ENCODE measurements around the gene SPCS2. TPM values are rescaled to one million over a fixed set of nuclear protein-coding genes. Genes with fewer than 3 reads are reported as not detected.

The SPCS2 gene
- polyA plus RNA-seq, 1 donor (not counting 4 experiments of a cell fraction or from before 2014, with no cell fraction given), result 207 TPM

DNA sequence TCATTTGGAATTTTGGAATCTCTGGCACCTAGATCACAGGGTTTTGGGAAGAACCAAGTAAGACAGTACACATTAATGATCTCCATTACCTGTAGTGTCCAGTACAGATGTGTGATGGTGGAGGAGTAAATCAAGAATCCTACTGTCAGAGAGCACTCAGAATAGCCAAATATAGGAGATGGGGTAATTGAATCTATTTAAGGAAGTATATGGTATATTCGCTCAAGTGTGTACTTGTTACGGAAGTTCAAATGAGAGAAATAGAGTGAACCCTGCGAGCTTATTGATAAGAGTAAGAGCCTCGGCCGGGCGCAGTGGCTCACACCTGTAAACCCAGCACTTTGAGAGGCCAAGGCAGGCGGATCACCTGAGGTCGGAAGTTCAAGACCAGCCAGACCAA lies 2.2 kb downstream of the SPCS2 start:
- peak overlapping the region; percentile 90 for H3K4me2 ChIP-seq (ENCODE audit: control insufficient read depth, extremely low read depth, insufficient read depth, low read depth, low read length)
- no peak overlapping the region for H3K9ac ChIP-seq (ENCODE audit: control insufficient read depth, extremely low read depth, insufficient read depth, low read length)
- FAIRE-seq, result no peak
- H3K9me3 ChIP-seq (ENCODE audit: control insufficient read depth, low read depth, low read length), result no peaks in the 10 kb centered on the region
- H2AFZ ChIP-seq (ENCODE audit: control insufficient read depth, low read length), result no peak overlapping the region
- no peak overlapping the region for H3K27ac ChIP-seq (ENCODE audit: control insufficient read depth, insufficient read depth, low read length)
- H3K36me3 ChIP-seq (ENCODE audit: control insufficient read depth in 2 of 2, extremely low read depth in 1 of 2, insufficient read depth in 2 of 2, low read length in 2 of 2), result peaks cover 1 to 20% of the 10 kb centered on the region in 2 experiments
- TF ChIP-seq EZH2 (IDR thresholded peaks at IDR 0.05; ENCODE audit: low read length), result no peak
- TF ChIP-seq, protein P1, sequence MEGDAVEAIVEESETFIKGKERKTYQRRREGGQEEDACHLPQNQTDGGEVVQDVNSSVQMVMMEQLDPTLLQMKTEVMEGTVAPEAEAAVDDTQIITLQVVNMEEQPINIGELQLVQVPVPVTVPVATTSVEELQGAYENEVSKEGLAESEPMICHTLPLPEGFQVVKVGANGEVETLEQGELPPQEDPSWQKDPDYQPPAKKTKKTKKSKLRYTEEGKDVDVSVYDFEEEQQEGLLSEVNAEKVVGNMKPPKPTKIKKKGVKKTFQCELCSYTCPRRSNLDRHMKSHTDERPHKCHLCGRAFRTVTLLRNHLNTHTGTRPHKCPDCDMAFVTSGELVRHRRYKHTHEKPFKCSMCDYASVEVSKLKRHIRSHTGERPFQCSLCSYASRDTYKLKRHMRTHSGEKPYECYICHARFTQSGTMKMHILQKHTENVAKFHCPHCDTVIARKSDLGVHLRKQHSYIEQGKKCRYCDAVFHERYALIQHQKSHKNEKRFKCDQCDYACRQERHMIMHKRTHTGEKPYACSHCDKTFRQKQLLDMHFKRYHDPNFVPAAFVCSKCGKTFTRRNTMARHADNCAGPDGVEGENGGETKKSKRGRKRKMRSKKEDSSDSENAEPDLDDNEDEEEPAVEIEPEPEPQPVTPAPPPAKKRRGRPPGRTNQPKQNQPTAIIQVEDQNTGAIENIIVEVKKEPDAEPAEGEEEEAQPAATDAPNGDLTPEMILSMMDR (optimal IDR thresholded peaks at IDR 0.05 in 1 of 3, IDR thresholded peaks at IDR 0.05 in 1 of 3, conservative IDR thresholded peaks at IDR 0.05 in 1 of 3; ENCODE audit: extremely low read depth in 1 of 3, insufficient read depth in 2 of 3, low read length in 3 of 3), result no peak
- no peaks in the 10 kb centered on the region for H3K27me3 ChIP-seq (ENCODE audit: control insufficient read depth, extremely low read depth, insufficient read depth, low read length)
- peaks cover 11% of the 10 kb centered on the region for H3K4me1 ChIP-seq (ENCODE audit: control insufficient read depth, extremely low read depth, insufficient read depth, low read length)
- peaks cover 4% of the 10 kb centered on the region for H4K20me1 ChIP-seq (ENCODE audit: control insufficient read depth, extremely low read depth, insufficient read depth, low read length)
- H3K79me2 ChIP-seq (ENCODE audit: control insufficient read depth, insufficient read depth, low read length), result peaks cover 75% of the 10 kb centered on the region
- dilution Hi-C loops (cut with MboI; ENCODE audit: extremely low pct_ligation_motif_present, low sequenced_read_pairs), result no loop called here
- no peaks in the 10 kb centered on the region for H3K9me1 ChIP-seq (ENCODE audit: control insufficient read depth, extremely low read depth, insufficient read depth, low read length)
- no peak for DNase-seq (ENCODE audit: low read depth, low spot score)
- H3K4me3 ChIP-seq (ENCODE audit: control insufficient read depth in 2 of 3, extremely low read depth in 1 of 3, insufficient read depth in 2 of 3, low read depth in 1 of 3, low read length in 3 of 3), result no peak overlapping the region

DNA sequence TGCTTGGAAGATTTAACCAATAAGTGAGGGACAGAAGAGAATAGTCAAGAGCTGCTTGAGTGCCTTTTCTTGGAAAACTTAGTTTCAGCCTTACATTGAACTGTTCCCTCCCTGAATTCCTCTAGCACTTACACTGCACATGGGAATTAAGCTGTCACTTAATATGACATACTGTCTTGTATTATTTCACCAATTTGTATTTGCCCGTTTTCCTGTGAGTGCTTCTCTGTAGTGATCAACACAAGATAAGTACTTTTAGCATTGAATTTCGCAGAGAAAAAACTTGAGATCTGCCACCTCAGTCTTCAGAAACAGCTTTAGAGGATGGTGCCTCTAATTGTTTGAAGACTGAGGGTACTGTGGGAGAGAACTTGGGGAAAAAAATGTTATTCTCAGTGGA lies 3.7 kb downstream of the SPCS2 start:
- no peak overlapping the region for H3K27ac ChIP-seq (ENCODE audit: control insufficient read depth, insufficient read depth, low read length)
- peaks cover 1 to 28% of the 10 kb centered on the region in 2 experiments for H3K36me3 ChIP-seq (ENCODE audit: control insufficient read depth in 2 of 2, extremely low read depth in 1 of 2, insufficient read depth in 2 of 2, low read length in 2 of 2)
- H2AFZ ChIP-seq (ENCODE audit: control insufficient read depth, low read length), result no peak overlapping the region
- peaks cover 11% of the 10 kb centered on the region for H3K4me1 ChIP-seq (ENCODE audit: control insufficient read depth, extremely low read depth, insufficient read depth, low read length)
- no peak overlapping the region for H3K9ac ChIP-seq (ENCODE audit: control insufficient read depth, extremely low read depth, insufficient read depth, low read length)
- no peaks in the 10 kb centered on the region for H3K9me1 ChIP-seq (ENCODE audit: control insufficient read depth, extremely low read depth, insufficient read depth, low read length)
- no peaks in the 10 kb centered on the region for H3K27me3 ChIP-seq (ENCODE audit: control insufficient read depth, extremely low read depth, insufficient read depth, low read length)
- TF ChIP-seq EZH2 (IDR thresholded peaks at IDR 0.05; ENCODE audit: low read length), result no peak
- TF ChIP-seq, protein P1 (optimal IDR thresholded peaks at IDR 0.05 in 1 of 3, IDR thresholded peaks at IDR 0.05 in 1 of 3, conservative IDR thresholded peaks at IDR 0.05 in 1 of 3; ENCODE audit: extremely low read depth in 1 of 3, insufficient read depth in 2 of 3, low read length in 3 of 3), result no peak
- FAIRE-seq, result no peak
- H3K9me3 ChIP-seq (ENCODE audit: control insufficient read depth, low read depth, low read length), result no peaks in the 10 kb centered on the region
- H4K20me1 ChIP-seq (ENCODE audit: control insufficient read depth, extremely low read depth, insufficient read depth, low read length), result peaks cover 9% of the 10 kb centered on the region
- dilution Hi-C loops (cut with MboI; ENCODE audit: extremely low pct_ligation_motif_present, low sequenced_read_pairs), result no loop called here
- no peak overlapping the region for H3K4me2 ChIP-seq (ENCODE audit: control insufficient read depth, extremely low read depth, insufficient read depth, low read depth, low read length)
- no peak for DNase-seq (ENCODE audit: low read depth, low spot score)
- peaks cover 90% of the 10 kb centered on the region for H3K79me2 ChIP-seq (ENCODE audit: control insufficient read depth, insufficient read depth, low read length)
- H3K4me3 ChIP-seq (ENCODE audit: control insufficient read depth in 2 of 3, extremely low read depth in 1 of 3, insufficient read depth in 2 of 3, low read depth in 1 of 3, low read length in 3 of 3), result no peak overlapping the region
